Medulla oblongata (tissue), 1 donor: ENCODE data around the gene GTF2H1.
A peak's percentile ranks its signal among the peaks of the same experiment; 100 is the strongest.

Experiments used
- DNase-seq: peaks from one replicate; pipeline ENCODE4 v3.0.0-alpha.2; 2015; ENCODE audit errors: extremely low spot score

The GTF2H1 gene

GRCh38 chr11:18321969-18322711, at the start of gene GTF2H1, which contains the start of gene HPS5:
GTF2H1 (plus strand) TSS chr11:18322567; CDS start chr11:18333075, 10,508 bp downstream.
HPS5 (minus strand) TSS chr11:18322140; CDS start chr11:18317858, 4,282 bp downstream.
- peak; percentile 99 for DNase-seq

- peak; percentile 76 for DNase-seq
Measured at GRCh38 chr11:18277565-18278271, 44.6 kb upstream of the GTF2H1 start.

GRCh38 chr11:18280438-18281045, 41.8 kb upstream of the GTF2H1 start:
- peak; percentile 13 for DNase-seq

- peak; percentile 26 for DNase-seq
Measured at GRCh38 chr11:18282626-18283025, 39.7 kb upstream of the GTF2H1 start.

- no peak for DNase-seq
Measured at GRCh38 chr11:18285841-18286240, 36.5 kb upstream of the GTF2H1 start.

- DNase-seq: no peak
Measured at GRCh38 chr11:18288911-18289310, 33.5 kb upstream of the GTF2H1 start.

GRCh38 chr11:18294862-18295261, 27.5 kb upstream of the GTF2H1 start:
- DNase-seq: no peak

- peak; percentile 59 for DNase-seq
Measured at GRCh38 chr11:18295316-18295715, 27.1 kb upstream of the GTF2H1 start.

- no peak for DNase-seq
Measured at GRCh38 chr11:18299721-18300120, 22.6 kb upstream of the GTF2H1 start.

GRCh38 chr11:18304745-18305144, 17.6 kb upstream of the GTF2H1 start:
- no peak for DNase-seq

GRCh38 chr11:18307461-18308139, 14.8 kb upstream of the GTF2H1 start:
- no peak for DNase-seq

- no peak for DNase-seq
Measured at GRCh38 chr11:18308242-18308641, 14.1 kb upstream of the GTF2H1 start.

GRCh38 chr11:18309691-18310090, 12.7 kb upstream of the GTF2H1 start:
- no peak for DNase-seq

- DNase-seq: no peak
Measured at GRCh38 chr11:18310800-18311340, 11.5 kb upstream of the GTF2H1 start.

GRCh38 chr11:18312012-18312411, 10.4 kb upstream of the GTF2H1 start:
- no peak for DNase-seq

GRCh38 chr11:18312663-18313420, 9.5 kb upstream of the GTF2H1 start:
- DNase-seq: no peak

GRCh38 chr11:18313965-18314763, 8.2 kb upstream of the GTF2H1 start:
- DNase-seq: no peak

GRCh38 chr11:18314784-18315523, 7.4 kb upstream of the GTF2H1 start:
- DNase-seq: no peak

GRCh38 chr11:18315893-18316292, 6.5 kb upstream of the GTF2H1 start:
- no peak for DNase-seq
